Endothelial cell (in vitro differentiated cells): ENCODE results near the gene DONSON. TPM values are rescaled to one million over a fixed set of nuclear protein-coding genes. Genes with fewer than 3 reads are reported as not detected.

Experiments
- DNase-seq: peaks from one replicate; pipeline ENCODE4 v3.0.0; 2021; ENCODE audit warnings: low spot score
- H3K27ac Mint-ChIP-seq: one replicate; pipeline ENCODE4 v1.8.0; 2021; ENCODE audit warnings: mixed read lengths, inconsistent platforms; ENCODE audit not compliant: unreplicated experiment
- H3K27me3 Mint-ChIP-seq: one replicate; pipeline ENCODE4 v1.8.0; 2021; ENCODE audit warnings: mild to moderate bottlenecking, moderate library complexity, mixed read lengths, inconsistent platforms; ENCODE audit not compliant: unreplicated experiment
- H3K36me3 Mint-ChIP-seq: one replicate; pipeline ENCODE4 v1.8.0; 2021; ENCODE audit warnings: mild to moderate bottlenecking, low read depth, mixed read lengths, inconsistent platforms; ENCODE audit not compliant: unreplicated experiment
- H3K4me1 Mint-ChIP-seq: one replicate; pipeline ENCODE4 v1.8.0; 2021; ENCODE audit warnings: mild to moderate bottlenecking, mixed read lengths, inconsistent platforms; ENCODE audit not compliant: unreplicated experiment
- H3K4me3 Mint-ChIP-seq: one replicate; pipeline ENCODE4 v1.8.0; 2021; ENCODE audit warnings: mild to moderate bottlenecking, mixed read lengths, inconsistent platforms; ENCODE audit not compliant: unreplicated experiment
- H3K9me3 Mint-ChIP-seq: one replicate; pipeline ENCODE4 v1.8.0; 2021; ENCODE audit warnings: mixed read lengths, inconsistent platforms; ENCODE audit not compliant: unreplicated experiment
- total RNA-seq: library from RNA; stranded (reverse); fragmentation: NEBNext Ultra II Directional; extraction: Animal tissue kit (Norgen Biotek cat#: 25700); gene quantifications from one replicate; pipeline ENCODE4 v1.2.1, GENCODE V29; 2021; ENCODE audit not compliant: unreplicated experiment
- TF ChIP-seq, protein P1 (sequence below): fragments of 200-600 bp; sonication (generic); IDR thresholded peaks from one replicate; pipeline ENCODE4 v1.5.0; 2021; ENCODE audit warnings: antibody characterized with exemption; ENCODE audit not compliant: unreplicated experiment

The DONSON gene
- total RNA-seq, 1 donor from 2014 or later: 18.0 TPM

DNA sequence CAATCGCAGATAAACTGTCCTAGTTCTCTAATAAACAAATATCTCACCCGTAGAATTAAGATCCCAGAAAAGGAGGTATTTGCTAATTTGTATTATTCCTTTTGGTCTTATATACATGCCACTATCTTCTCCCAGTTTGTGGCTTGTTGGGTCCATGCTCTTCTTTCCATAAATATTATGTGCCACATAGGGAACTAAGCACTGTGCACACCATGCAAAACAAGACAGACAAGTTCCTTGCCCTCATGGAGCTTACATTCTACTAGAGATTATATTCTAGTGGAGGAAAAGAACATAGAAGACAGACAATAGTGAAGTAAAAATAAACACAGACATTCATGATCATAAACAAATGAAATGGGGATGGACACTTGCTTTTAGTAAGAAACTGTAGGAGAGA lies 51.3 kb downstream of the DONSON start:
- no peak for DNase-seq
- peaks cover 28% of the 10 kb centered on the region for H3K36me3 Mint-ChIP-seq
- H3K4me1 Mint-ChIP-seq: peaks cover 11% of the 10 kb centered on the region
- TF ChIP-seq, protein P1, sequence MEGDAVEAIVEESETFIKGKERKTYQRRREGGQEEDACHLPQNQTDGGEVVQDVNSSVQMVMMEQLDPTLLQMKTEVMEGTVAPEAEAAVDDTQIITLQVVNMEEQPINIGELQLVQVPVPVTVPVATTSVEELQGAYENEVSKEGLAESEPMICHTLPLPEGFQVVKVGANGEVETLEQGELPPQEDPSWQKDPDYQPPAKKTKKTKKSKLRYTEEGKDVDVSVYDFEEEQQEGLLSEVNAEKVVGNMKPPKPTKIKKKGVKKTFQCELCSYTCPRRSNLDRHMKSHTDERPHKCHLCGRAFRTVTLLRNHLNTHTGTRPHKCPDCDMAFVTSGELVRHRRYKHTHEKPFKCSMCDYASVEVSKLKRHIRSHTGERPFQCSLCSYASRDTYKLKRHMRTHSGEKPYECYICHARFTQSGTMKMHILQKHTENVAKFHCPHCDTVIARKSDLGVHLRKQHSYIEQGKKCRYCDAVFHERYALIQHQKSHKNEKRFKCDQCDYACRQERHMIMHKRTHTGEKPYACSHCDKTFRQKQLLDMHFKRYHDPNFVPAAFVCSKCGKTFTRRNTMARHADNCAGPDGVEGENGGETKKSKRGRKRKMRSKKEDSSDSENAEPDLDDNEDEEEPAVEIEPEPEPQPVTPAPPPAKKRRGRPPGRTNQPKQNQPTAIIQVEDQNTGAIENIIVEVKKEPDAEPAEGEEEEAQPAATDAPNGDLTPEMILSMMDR: no peak
- H3K27me3 Mint-ChIP-seq: peaks cover 3% of the 10 kb centered on the region
- no peaks in the 10 kb centered on the region for H3K9me3 Mint-ChIP-seq
- H3K27ac Mint-ChIP-seq: peak overlapping the region; percentile 26
- peak overlapping the region; percentile 28 for H3K4me3 Mint-ChIP-seq

DNA sequence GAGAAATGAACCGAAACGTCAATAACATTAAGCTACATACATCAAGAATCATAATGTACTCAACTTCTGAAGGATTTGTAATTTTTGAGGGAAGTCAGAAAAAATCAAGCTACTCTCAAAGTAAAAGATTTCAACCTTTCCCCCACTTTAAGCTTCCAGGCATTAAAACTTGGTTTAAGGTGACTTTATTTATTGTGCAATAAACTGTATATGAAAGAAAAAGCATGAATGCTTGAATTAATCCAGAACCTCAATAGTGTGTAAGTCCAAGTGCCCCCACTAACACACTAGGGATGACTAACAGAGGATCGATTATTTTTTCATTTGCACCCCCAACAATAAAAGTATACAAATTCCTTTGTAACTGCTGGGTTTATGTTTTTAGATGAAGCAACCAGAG lies 57.5 kb downstream of the DONSON start:
- H3K27ac Mint-ChIP-seq: no peak overlapping the region
- H3K36me3 Mint-ChIP-seq: peaks cover 16% of the 10 kb centered on the region
- H3K27me3 Mint-ChIP-seq: no peaks in the 10 kb centered on the region
- no peak for DNase-seq
- no peaks in the 10 kb centered on the region for H3K4me1 Mint-ChIP-seq
- no peak overlapping the region for H3K4me3 Mint-ChIP-seq
- no peaks in the 10 kb centered on the region for H3K9me3 Mint-ChIP-seq
- TF ChIP-seq, protein P1: no peak

Other genes with a start within 250 kb of the DONSON start
- gene IFNGR2, start 185.3 kb downstream of the DONSON start, total RNA-seq: 32.1 TPM
- gene TMEM50B, start 108.7 kb downstream of the DONSON start, total RNA-seq: 35.5 TPM
- gene DNAJC28, start 97.0 kb downstream of the DONSON start, total RNA-seq: 3.3 TPM
- gene GART, start 46.6 kb downstream of the DONSON start, total RNA-seq: 76.1 TPM
- gene SON, start 45.6 kb downstream of the DONSON start, total RNA-seq: 311 TPM
- gene CRYZL1, start 53.1 kb upstream of the DONSON start, total RNA-seq: 32.2 TPM
- gene ITSN1, start 53.8 kb upstream of the DONSON start, total RNA-seq: 68.2 TPM